ENCODE results near the gene AKT1. TPM values are rescaled to one million over a fixed set of nuclear protein-coding genes. Genes with fewer than 3 reads are reported as not detected.
A peak's percentile ranks its signal among the peaks of the same experiment; 100 is the strongest.

Gene AKT1
- total RNA-seq, 1 donor from 2014 or later = 92.8 TPM

DNA sequence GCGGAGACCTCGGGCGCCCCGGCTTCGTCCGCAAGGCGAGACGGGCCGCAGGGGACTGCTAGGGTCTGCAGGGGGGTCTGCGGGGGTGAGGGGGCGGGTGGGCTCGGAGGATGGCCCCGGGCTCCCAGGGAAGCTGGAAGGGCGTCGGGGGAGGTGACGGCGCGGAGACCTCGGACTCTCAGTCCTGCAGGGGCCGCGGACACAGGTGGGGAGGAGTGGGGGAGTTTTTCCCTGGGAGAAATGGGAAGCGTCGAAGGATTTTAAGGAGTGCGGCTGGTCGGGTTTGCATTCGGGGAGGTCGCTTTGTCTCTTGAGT lies 31.3 kb upstream of the AKT1 start:
- TF ChIP-seq POLR2A (IDR thresholded peaks at IDR 0.05) (no peak), POLR2AphosphoS5 (IDR thresholded peaks at IDR 0.05; ENCODE audit: insufficient read depth in 1 of 2, low read depth in 1 of 2) (peak in 1 of 2 donors; percentile 1)
- DNase-seq (ENCODE audit: extremely low spot score in 2 of 2) = no peak
- intact Hi-C loops (cut with DNase I) = loop anchor here (2.0 kb wide), 1 partner anchor 28 kb away; no protein-coding TSS in a partner anchor

DNA sequence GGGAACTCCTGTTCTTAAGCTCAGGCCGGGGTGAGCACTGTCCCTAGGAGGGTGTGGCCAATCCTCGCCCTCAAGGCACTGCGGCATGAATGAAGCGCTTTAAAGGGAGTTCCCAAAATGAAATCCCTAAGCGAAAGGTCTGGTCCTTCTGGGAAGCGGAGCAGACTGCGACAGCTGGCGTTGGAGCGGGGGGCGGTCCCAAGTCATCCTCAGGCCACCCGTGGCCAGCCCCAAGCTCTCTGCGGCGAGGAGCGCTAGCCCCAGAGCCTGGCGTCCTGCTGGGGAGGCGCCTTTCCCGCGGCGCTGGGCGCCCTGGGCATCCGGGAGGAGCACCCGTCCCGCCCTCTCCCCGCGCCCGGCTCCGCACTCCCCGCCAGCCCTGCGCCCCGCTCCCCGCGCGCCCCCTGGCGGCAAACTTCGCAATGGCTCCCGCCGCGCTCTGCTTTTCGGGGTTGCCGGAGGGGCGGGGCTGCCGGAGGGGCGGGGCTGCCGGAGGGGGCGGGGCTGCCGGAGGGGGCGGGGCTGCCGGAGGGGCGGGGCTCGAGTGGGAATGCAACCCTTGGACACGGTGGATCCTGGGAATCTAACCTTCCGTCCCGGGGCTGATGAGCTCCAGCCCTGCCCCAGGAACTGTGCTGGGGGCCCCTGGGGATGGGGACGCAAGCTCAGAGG lies 30.8 kb upstream of the AKT1 start:
- Histone ChIP-seq H3K27ac (peak overlapping the region; percentile 73), H3K4me3 (peak overlapping the region; percentile 59 to 89), H3K9me3 (no peaks in the 10 kb centered on the region), H3K4me1 (peaks cover 27% of the 10 kb centered on the region), H3K36me3 (no peaks in the 10 kb centered on the region), H3K27me3 (no peaks in the 10 kb centered on the region)
- no peak for DNase-seq (ENCODE audit: extremely low spot score in 2 of 2)
- TF ChIP-seq POLR2AphosphoS5 (IDR thresholded peaks at IDR 0.05; ENCODE audit: insufficient read depth in 1 of 2, low read depth in 1 of 2) = peak in 1 of 2 donors; percentile 41
- TF ChIP-seq POLR2A (IDR thresholded peaks at IDR 0.05) = no peak
- TF ChIP-seq, protein P1, sequence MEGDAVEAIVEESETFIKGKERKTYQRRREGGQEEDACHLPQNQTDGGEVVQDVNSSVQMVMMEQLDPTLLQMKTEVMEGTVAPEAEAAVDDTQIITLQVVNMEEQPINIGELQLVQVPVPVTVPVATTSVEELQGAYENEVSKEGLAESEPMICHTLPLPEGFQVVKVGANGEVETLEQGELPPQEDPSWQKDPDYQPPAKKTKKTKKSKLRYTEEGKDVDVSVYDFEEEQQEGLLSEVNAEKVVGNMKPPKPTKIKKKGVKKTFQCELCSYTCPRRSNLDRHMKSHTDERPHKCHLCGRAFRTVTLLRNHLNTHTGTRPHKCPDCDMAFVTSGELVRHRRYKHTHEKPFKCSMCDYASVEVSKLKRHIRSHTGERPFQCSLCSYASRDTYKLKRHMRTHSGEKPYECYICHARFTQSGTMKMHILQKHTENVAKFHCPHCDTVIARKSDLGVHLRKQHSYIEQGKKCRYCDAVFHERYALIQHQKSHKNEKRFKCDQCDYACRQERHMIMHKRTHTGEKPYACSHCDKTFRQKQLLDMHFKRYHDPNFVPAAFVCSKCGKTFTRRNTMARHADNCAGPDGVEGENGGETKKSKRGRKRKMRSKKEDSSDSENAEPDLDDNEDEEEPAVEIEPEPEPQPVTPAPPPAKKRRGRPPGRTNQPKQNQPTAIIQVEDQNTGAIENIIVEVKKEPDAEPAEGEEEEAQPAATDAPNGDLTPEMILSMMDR (IDR thresholded peaks at IDR 0.05) = peak; percentile 49 to 85 (median 72)
- intact Hi-C loops (cut with DNase I) = loop anchor here (2.0 kb wide), 1 partner anchor 28 kb away; no protein-coding TSS in a partner anchor

More for the DNA sequence above, 31.3 kb upstream of the AKT1 start:
- no peaks in the 10 kb centered on the region for H3K36me3 ChIP-seq
- peak overlapping the region; percentile 59 to 89 for H3K4me3 ChIP-seq
- no peak overlapping the region for H3K27ac ChIP-seq
- H3K4me1 ChIP-seq = peaks cover 25% of the 10 kb centered on the region
- H3K9me3 ChIP-seq = no peaks in the 10 kb centered on the region
- H3K27me3 ChIP-seq = no peaks in the 10 kb centered on the region

DNA sequence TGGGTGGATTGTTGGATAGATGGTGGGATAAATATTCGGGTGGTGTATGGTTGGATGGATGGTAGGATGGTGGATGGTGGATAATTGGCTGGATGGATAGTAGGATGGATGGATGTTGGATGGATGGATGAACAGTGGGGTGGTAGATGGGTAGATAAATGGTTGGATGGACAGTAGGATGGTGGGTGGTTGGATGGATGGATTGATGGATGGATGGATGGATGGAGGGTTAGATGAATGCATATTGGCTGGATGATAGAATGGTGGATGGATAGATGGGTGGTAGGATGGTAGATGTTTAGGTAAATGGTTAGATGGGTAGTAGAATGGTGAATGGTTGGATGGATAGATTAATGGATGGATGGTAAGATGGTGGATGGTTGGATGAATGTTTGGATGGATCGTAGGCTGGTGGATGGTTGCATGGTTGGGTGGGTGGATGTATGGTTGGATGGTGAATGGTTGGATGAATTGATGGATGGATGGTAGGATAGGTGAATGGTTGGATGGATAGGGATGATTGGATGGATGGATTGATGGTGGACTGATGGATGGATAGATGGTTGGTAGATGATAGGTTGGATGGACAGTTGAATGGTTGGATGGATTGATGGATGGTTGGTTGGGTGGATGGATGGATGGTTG lies 28.9 kb upstream of the AKT1 start:
- intact Hi-C loops (cut with DNase I) = no loop called here
- Histone ChIP-seq H3K4me1 (peaks cover 36% of the 10 kb centered on the region), H3K9me3 (no peaks in the 10 kb centered on the region), H3K4me3 (no peak overlapping the region), H3K36me3 (no peaks in the 10 kb centered on the region), H3K27ac (no peak overlapping the region), H3K27me3 (no peaks in the 10 kb centered on the region)
- DNase-seq (ENCODE audit: extremely low spot score in 2 of 2) = no peak
- TF ChIP-seq POLR2AphosphoS5 (IDR thresholded peaks at IDR 0.05; ENCODE audit: insufficient read depth in 1 of 2, low read depth in 1 of 2) (no peak), POLR2A (IDR thresholded peaks at IDR 0.05) (no peak)
- TF ChIP-seq, protein P1 (IDR thresholded peaks at IDR 0.05) = no peak

DNA sequence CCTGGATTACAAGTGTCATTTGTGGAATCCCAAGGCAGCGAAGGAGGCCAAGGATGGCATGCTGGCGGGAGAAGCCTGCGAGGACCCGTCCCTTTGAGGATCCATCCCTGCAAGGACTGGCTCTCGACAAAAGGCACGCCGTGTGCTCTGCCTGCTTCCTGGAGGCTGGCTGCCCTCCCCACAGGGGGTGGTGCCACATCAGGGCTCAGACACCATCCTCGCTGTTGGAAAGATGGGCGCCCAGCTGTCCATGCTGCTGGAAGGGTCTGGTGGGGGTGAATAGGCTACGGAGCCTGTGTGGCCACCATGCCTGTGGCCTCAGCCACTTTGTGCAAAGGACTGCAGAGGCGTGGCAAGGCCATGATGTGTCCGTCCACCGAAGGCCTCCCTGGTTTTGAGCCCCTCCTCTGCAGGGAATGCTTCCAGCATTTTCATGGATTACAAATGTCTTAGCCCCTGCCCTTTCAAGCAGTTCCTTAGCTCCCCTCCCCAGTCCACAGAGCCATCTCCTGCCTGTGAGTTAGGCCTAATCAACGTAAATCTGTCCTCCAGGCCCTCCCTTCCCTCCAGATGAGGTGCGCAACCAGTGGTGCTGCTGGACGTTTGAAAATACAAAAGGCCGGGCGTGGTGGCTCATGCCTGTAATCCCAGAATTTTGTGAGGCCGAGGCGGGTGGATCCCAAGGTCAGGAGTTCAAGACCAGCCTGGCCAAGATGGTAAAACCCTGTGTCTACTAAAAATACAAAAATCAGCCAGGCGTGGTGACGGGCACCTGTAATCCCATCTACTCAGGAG lies 27.5 kb upstream of the AKT1 start:
- no peak for TF ChIP-seq POLR2A (IDR thresholded peaks at IDR 0.05)
- no peak for TF ChIP-seq POLR2AphosphoS5 (IDR thresholded peaks at IDR 0.05; ENCODE audit: insufficient read depth in 1 of 2, low read depth in 1 of 2)
- TF ChIP-seq, protein P1 (IDR thresholded peaks at IDR 0.05) = no peak
- H3K27me3 ChIP-seq = no peaks in the 10 kb centered on the region
- intact Hi-C loops (cut with DNase I) = no loop called here
- peaks cover 36% of the 10 kb centered on the region for H3K4me1 ChIP-seq
- no peak overlapping the region for H3K4me3 ChIP-seq
- no peak for DNase-seq (ENCODE audit: extremely low spot score in 2 of 2)
- H3K27ac ChIP-seq = no peak overlapping the region
- H3K36me3 ChIP-seq = no peaks in the 10 kb centered on the region
- no peaks in the 10 kb centered on the region for H3K9me3 ChIP-seq

DNA sequence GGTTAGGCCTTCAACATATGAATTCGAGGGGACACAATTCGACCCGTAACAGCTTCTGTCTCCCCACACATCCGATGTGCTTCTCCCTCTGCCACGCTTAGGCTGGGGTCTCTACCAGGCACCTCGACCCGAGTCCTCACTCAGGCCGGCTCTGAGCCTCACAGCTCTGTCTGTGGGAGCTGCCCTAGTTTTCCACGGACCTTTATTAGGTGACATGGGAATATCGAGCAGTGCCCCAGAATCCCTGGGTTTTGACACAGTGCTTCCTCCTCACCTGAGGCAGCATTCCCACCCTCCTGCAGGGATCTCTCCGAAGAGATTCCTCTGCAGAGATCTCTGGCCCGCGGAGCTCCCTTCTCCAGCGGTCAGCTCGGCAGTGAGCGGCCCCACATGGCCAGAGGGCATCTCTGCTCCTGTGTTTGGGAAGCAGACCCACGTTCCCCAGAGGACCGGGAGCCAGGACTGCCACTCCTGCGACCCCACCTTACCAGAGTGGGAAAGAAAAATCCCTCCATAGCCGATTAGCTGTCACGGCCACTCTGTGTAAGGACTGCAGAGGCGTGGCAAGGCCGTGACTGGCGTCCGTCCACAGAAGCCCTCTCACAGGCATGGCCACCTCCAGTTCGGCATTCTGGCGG lies 26.5 kb upstream of the AKT1 start:
- no peaks in the 10 kb centered on the region for H3K36me3 ChIP-seq
- intact Hi-C loops (cut with DNase I) = no loop called here
- peaks cover 31% of the 10 kb centered on the region for H3K4me1 ChIP-seq
- TF ChIP-seq POLR2A (IDR thresholded peaks at IDR 0.05) (no peak), POLR2AphosphoS5 (IDR thresholded peaks at IDR 0.05; ENCODE audit: insufficient read depth in 1 of 2, low read depth in 1 of 2) (no peak)
- TF ChIP-seq, protein P1 (IDR thresholded peaks at IDR 0.05) = no peak
- H3K27ac ChIP-seq = peak overlapping the region; percentile 57
- no peaks in the 10 kb centered on the region for H3K27me3 ChIP-seq
- no peak overlapping the region for H3K4me3 ChIP-seq
- DNase-seq (ENCODE audit: extremely low spot score in 2 of 2) = peak in 1 of 2 donors; percentile 82
- H3K9me3 ChIP-seq = no peaks in the 10 kb centered on the region
